Nephron progenitor cell (in vitro differentiated cells): Measurements from ENCODE around the gene DELE1.

Source experiments
- DNase-seq: peaks from one replicate; pipeline ENCODE4 v3.0.0; 2021
- H3K27ac Mint-ChIP-seq: 2 replicates; pipeline ENCODE4 v1.8.0; 2021; ENCODE audit warnings: mild to moderate bottlenecking, moderate library complexity, mixed read lengths
- H3K27me3 Mint-ChIP-seq: 2 replicates; pipeline ENCODE4 v1.8.0; 2021; ENCODE audit warnings: mild to moderate bottlenecking, low read depth, mixed read lengths; ENCODE audit not compliant: poor library complexity
- H3K36me3 Mint-ChIP-seq: 2 replicates; pipeline ENCODE4 v1.8.0; 2021; ENCODE audit warnings: low read depth, mixed read lengths
- H3K4me1 Mint-ChIP-seq: 2 replicates; pipeline ENCODE4 v1.8.0; 2021; ENCODE audit warnings: mixed read lengths
- H3K4me3 Mint-ChIP-seq: 2 replicates; pipeline ENCODE4 v1.8.0; 2021; ENCODE audit warnings: mild to moderate bottlenecking, moderate library complexity, mixed read lengths
- H3K9me3 Mint-ChIP-seq: 2 replicates; pipeline ENCODE4 v1.8.0; 2021; ENCODE audit warnings: mild to moderate bottlenecking, moderate library complexity, mixed read lengths
- TF ChIP-seq, protein P1 (sequence below): fragments of 200-600 bp; sonication (generic); IDR thresholded peaks from 2 replicates; pipeline ENCODE4 v1.5.0; 2021; ENCODE audit warnings: antibody characterized with exemption

Gene DELE1

DNA sequence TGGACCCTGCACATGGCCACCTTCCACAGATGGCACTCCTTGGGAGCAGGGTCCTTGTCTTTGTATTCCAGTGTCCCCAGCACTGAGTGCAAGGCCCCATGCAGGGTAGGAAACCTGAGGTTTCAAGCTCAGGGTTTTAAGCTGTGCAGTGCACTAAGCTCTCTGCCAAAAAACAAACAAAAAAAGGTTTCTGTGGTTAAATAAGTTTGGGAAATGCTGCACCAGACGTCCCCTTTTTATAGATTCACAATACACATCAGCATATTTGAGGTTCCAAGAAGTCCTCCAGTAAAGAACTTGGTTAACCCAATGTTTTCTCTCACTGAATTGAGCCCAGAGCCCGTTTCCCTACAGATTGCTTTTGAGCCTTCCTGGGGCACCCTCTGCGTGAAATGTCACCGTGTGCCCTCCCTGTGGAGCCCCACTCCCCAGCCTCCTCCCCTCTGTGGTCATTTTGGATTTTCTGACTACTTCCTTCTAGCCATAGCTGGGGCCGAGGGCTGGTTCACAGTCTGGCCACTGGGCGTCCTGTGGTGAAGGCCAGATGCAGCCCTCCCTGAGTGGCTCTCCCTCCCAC, 17.1 kb downstream of the DELE1 start:
- peaks cover 21% of the 10 kb centered on the region for H3K36me3 Mint-ChIP-seq
- no peak overlapping the region for H3K4me3 Mint-ChIP-seq
- TF ChIP-seq, protein P1, sequence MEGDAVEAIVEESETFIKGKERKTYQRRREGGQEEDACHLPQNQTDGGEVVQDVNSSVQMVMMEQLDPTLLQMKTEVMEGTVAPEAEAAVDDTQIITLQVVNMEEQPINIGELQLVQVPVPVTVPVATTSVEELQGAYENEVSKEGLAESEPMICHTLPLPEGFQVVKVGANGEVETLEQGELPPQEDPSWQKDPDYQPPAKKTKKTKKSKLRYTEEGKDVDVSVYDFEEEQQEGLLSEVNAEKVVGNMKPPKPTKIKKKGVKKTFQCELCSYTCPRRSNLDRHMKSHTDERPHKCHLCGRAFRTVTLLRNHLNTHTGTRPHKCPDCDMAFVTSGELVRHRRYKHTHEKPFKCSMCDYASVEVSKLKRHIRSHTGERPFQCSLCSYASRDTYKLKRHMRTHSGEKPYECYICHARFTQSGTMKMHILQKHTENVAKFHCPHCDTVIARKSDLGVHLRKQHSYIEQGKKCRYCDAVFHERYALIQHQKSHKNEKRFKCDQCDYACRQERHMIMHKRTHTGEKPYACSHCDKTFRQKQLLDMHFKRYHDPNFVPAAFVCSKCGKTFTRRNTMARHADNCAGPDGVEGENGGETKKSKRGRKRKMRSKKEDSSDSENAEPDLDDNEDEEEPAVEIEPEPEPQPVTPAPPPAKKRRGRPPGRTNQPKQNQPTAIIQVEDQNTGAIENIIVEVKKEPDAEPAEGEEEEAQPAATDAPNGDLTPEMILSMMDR, result no peak
- H3K27ac Mint-ChIP-seq, result peak overlapping the region; percentile 94
- peaks cover 6% of the 10 kb centered on the region for H3K4me1 Mint-ChIP-seq
- H3K27me3 Mint-ChIP-seq, result peaks cover 6% of the 10 kb centered on the region
- H3K9me3 Mint-ChIP-seq, result no peaks in the 10 kb centered on the region
- DNase-seq, result no peak

DNA sequence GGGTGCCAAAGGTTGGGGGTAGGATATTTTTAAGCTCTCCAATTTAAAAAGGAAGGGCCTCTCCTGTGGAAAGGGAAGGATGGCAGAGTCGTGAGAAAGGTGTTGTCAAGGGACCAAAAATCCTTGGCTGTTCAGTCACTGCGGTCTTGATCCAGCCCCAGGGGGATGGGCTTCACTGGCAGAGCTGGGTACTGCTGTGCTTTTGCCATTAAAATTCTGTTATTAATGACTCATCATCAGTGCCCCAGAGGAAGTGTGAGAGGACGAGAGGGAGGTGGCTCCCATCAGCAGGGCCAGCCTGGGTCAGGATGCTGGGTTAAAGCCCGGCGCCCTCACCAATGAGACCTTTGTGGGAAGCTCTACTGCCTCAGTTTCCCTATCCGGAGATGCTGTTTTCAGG, 17.6 kb downstream of the DELE1 start:
- Mint-ChIP-seq H3K4me1 (peaks cover 10% of the 10 kb centered on the region), H3K27ac (peak overlapping the region; percentile 83), H3K36me3 (peaks cover 17% of the 10 kb centered on the region)

DNA sequence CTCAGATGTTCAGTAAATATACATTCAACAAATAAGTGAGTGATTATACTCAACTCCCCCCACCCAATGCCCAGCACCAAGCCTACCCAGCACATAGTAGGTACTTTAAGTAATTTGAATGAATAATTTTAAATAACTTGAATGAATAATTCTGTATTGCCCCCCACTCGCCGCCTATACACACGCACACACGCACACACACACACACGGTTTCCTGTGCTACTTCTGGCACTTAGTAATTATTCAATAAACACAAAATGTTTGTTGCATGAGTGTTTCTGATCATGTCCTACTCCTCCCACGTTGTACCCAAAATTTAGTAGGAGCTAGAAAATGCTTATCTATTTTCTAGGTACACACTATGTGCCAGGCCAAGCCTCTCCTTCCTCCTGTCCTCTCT, 18.1 kb downstream of the DELE1 start:
- peaks cover 17% of the 10 kb centered on the region for H3K36me3 Mint-ChIP-seq
- peaks cover 12% of the 10 kb centered on the region for H3K27me3 Mint-ChIP-seq
- H3K4me3 Mint-ChIP-seq, result no peak overlapping the region
- TF ChIP-seq, protein P1, result no peak
- no peak for DNase-seq
- no peaks in the 10 kb centered on the region for H3K9me3 Mint-ChIP-seq
- no peak overlapping the region for H3K27ac Mint-ChIP-seq
- peaks cover 14% of the 10 kb centered on the region for H3K4me1 Mint-ChIP-seq

More for the DNA sequence above, 17.6 kb downstream of the DELE1 start:
- H3K9me3 Mint-ChIP-seq, result no peaks in the 10 kb centered on the region
- peaks cover 7% of the 10 kb centered on the region for H3K27me3 Mint-ChIP-seq
- no peak for DNase-seq
- no peak overlapping the region for H3K4me3 Mint-ChIP-seq
- TF ChIP-seq, protein P1, result no peak

DNA sequence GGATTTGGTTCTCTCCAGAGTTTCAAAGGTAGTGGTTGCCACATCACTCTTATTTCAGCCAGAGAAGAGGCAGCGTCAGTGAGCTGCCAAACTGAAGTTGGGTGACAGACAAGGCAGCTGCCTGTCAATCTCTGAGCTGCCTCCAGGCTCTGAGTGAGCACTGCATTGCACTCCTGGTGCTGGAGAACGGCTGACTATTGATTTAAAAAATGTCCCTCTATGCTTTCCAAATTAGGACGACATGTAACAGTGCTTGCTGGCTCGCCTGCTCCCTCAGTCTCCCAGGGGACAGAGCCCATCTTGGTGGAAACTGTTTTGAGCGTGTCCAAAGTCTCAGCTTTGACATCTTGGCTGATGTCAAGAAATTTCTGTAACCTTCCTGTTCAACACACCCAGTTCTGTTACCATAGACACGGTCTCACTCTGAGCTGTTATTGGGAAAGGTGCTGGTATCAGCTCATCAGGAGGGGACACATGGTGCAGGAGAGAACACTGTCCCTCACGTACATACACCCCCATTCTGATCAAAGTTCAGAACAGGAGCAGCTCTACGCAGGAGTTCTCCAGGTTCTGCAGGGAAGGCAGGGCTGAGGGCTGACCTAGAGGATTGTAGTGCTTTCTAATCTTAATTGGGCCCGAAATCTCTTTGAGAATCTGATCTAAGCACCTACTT, 18.6 kb downstream of the DELE1 start:
- Mint-ChIP-seq H3K36me3 (peaks cover 17% of the 10 kb centered on the region), H3K4me1 (peaks cover 19% of the 10 kb centered on the region), H3K27me3 (peaks cover 12% of the 10 kb centered on the region), H3K9me3 (no peaks in the 10 kb centered on the region), H3K27ac (no peak overlapping the region), H3K4me3 (no peak overlapping the region)
- DNase-seq, result no peak
- TF ChIP-seq, protein P1, result no peak

DNA sequence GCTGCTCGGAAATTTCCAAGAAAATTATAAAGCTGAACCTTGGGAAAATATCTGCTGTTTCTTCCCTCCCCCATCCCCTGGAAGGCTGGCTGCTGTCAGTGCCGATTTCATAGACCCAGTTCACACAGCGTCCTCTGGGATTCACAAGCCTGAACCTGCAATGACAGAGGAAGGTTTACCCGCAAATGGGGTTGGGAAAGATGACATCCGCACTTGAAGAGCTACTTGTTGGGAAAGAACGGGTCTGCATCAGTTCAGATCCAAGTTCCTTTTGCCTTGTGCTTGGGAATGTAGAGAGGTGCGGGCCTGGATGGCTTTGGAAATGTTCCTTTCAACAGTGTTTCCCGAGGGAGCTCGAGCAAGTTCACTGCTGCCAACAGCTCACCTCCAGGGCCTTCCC, 20.4 kb downstream of the DELE1 start:
- Mint-ChIP-seq H3K4me1 (peaks cover 24% of the 10 kb centered on the region), H3K27me3 (peaks cover 12% of the 10 kb centered on the region), H3K9me3 (no peaks in the 10 kb centered on the region), H3K4me3 (no peak overlapping the region), H3K27ac (no peak overlapping the region), H3K36me3 (peaks cover 17% of the 10 kb centered on the region)
- no peak for DNase-seq
- TF ChIP-seq, protein P1, result no peak
